Measurements from ENCODE around the gene CHST1.

DNA sequence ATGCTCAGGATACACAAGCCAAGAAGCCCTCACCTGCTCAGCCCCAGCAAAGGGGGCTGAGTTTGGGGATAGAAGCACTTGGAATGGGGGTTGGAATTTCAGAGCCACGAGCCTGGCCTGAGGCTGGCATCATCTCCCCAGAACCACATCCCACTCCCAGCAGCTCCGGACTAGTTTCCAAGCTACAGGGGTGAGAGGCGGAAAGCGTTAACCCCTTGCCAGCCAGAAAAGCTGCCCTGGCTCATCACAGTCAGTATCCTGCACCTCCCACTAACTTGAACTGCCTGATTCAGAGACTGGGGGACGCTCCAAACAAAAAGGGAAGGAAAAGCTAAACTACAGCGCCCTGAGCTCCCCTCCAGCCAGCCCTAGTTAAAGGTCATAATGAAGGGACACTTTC is 19.0 kb upstream of the CHST1 start:
- TF ChIP-seq POLR2A (IDR thresholded peaks at IDR 0.05; ENCODE audit: low read length) (no peak), RAD21 (conservative IDR thresholded peaks at IDR 0.05 in 1 of 2, IDR thresholded peaks at IDR 0.05 in 1 of 2) (no peak), EHMT2 (IDR thresholded peaks at IDR 0.05; ENCODE audit: low read depth) (no peak), RFX5 (IDR thresholded peaks at IDR 0.05) (no peak)
- TF ChIP-seq, protein P1, sequence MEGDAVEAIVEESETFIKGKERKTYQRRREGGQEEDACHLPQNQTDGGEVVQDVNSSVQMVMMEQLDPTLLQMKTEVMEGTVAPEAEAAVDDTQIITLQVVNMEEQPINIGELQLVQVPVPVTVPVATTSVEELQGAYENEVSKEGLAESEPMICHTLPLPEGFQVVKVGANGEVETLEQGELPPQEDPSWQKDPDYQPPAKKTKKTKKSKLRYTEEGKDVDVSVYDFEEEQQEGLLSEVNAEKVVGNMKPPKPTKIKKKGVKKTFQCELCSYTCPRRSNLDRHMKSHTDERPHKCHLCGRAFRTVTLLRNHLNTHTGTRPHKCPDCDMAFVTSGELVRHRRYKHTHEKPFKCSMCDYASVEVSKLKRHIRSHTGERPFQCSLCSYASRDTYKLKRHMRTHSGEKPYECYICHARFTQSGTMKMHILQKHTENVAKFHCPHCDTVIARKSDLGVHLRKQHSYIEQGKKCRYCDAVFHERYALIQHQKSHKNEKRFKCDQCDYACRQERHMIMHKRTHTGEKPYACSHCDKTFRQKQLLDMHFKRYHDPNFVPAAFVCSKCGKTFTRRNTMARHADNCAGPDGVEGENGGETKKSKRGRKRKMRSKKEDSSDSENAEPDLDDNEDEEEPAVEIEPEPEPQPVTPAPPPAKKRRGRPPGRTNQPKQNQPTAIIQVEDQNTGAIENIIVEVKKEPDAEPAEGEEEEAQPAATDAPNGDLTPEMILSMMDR (IDR thresholded peaks at IDR 0.05), result no peak
- TF ChIP-seq, protein P2, sequence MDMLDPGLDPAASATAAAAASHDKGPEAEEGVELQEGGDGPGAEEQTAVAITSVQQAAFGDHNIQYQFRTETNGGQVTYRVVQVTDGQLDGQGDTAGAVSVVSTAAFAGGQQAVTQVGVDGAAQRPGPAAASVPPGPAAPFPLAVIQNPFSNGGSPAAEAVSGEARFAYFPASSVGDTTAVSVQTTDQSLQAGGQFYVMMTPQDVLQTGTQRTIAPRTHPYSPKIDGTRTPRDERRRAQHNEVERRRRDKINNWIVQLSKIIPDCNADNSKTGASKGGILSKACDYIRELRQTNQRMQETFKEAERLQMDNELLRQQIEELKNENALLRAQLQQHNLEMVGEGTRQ (IDR thresholded peaks at IDR 0.05), result no peak
- TF ChIP-seq, protein P3, sequence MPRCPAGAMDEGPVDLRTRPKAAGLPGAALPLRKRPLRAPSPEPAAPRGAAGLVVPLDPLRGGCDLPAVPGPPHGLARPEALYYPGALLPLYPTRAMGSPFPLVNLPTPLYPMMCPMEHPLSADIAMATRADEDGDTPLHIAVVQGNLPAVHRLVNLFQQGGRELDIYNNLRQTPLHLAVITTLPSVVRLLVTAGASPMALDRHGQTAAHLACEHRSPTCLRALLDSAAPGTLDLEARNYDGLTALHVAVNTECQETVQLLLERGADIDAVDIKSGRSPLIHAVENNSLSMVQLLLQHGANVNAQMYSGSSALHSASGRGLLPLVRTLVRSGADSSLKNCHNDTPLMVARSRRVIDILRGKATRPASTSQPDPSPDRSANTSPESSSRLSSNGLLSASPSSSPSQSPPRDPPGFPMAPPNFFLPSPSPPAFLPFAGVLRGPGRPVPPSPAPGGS (IDR thresholded peaks at IDR 0.05), result no peak
